Activated T-helper 1 cell treated with Interleukin-2 at 50 U/mL for 16 hours (primary cell): ENCODE results near the gene AKT1.

ENCODE experiments used
- DNase-seq: peaks from one replicate; pipeline ENCODE4 v3.0.0-alpha.2; 2020; ENCODE audit warnings: low read depth

Gene AKT1

GRCh38 chr14:104786091-104786586, 9.4 kb downstream of the AKT1 start:
- no peak for DNase-seq

GRCh38 chr14:104785708-104786080, 9.9 kb downstream of the AKT1 start:
- no peak for DNase-seq

- no peak for DNase-seq
Observed at GRCh38 chr14:104784846-104785707, 10.5 kb downstream of the AKT1 start.

GRCh38 chr14:104784218-104784568, 11.4 kb downstream of the AKT1 start:
- no peak for DNase-seq

- no peak for DNase-seq
Observed at GRCh38 chr14:104783484-104784217, 11.9 kb downstream of the AKT1 start.

- DNase-seq: no peak
Observed at GRCh38 chr14:104782808-104783139, 12.8 kb downstream of the AKT1 start.

- no peak for DNase-seq
Observed at GRCh38 chr14:104782086-104782807, 13.3 kb downstream of the AKT1 start.

GRCh38 chr14:104781271-104782077, 14.1 kb downstream of the AKT1 start:
- no peak for DNase-seq

GRCh38 chr14:104780513-104781030, 15.0 kb downstream of the AKT1 start:
- DNase-seq: no peak

- DNase-seq: no peak
Observed at GRCh38 chr14:104779776-104780512, 15.6 kb downstream of the AKT1 start.

GRCh38 chr14:104778694-104779331, 16.7 kb downstream of the AKT1 start:
- no peak for DNase-seq

- no peak for DNase-seq
Observed at GRCh38 chr14:104777808-104778249, 17.7 kb downstream of the AKT1 start.

GRCh38 chr14:104776961-104777807, 18.4 kb downstream of the AKT1 start:
- no peak for DNase-seq

- DNase-seq: no peak
Observed at GRCh38 chr14:104776481-104776880, 19.1 kb downstream of the AKT1 start.

GRCh38 chr14:104775073-104775489, 20.5 kb downstream of the AKT1 start:
- no peak for DNase-seq

GRCh38 chr14:104774453-104775072, 21.0 kb downstream of the AKT1 start:
- DNase-seq: no peak

- DNase-seq: no peak
Observed at GRCh38 chr14:104773505-104774452, 21.8 kb downstream of the AKT1 start.
